CD4-positive, CD25-positive, alpha-beta regulatory T cell (primary cell): Measurements from ENCODE around the gene TLE3. TPM values are rescaled to one million over a fixed set of nuclear protein-coding genes. Genes with fewer than 3 reads are reported as not detected.

Experiments
- ATAC-seq, 2 donors: fragments of 150-1000 bp; cut with Tn5 transposase; one replicate each; pipeline ENCODE4 v1.10.0; 2021; ENCODE audit warnings: low read depth in 2 of 2, moderate number of reproducible peaks in 2 of 2, moderate library complexity in 1 of 2
- DNase-seq, 3 donors: peaks; one replicate each; pipeline versions ENCODE4 v3.0.0 to v3.0.0-alpha.2; 2012 to 2022; ENCODE audit warnings: mixed read lengths in 1 of 3
- H3K27ac ChIP-seq: one replicate; pipeline ENCODE4 v1.7.0; 2013; ENCODE audit warnings: mild to moderate bottlenecking, low read length; ENCODE audit not compliant: insufficient read depth, poor library complexity, severe bottlenecking
- H3K27me3 ChIP-seq: one replicate; pipeline ENCODE4 v1.7.0; 2013; ENCODE audit warnings: low read length; ENCODE audit not compliant: control insufficient read depth, insufficient read depth
- H3K36me3 ChIP-seq: one replicate; pipeline ENCODE4 v1.7.0; 2013; ENCODE audit warnings: mild to moderate bottlenecking, low read length, moderate library complexity; ENCODE audit not compliant: control insufficient read depth, insufficient read depth
- H3K4me1 ChIP-seq: 2 replicates; pipeline ENCODE4 v1.7.0; 2013; ENCODE audit warnings: mild to moderate bottlenecking, low read length; ENCODE audit not compliant: insufficient read depth, control insufficient read depth, poor library complexity, severe bottlenecking
- H3K4me3 ChIP-seq: one replicate; pipeline ENCODE4 v1.7.0; 2013; ENCODE audit warnings: low read depth, mild to moderate bottlenecking, low read length, moderate library complexity
- H3K9me3 ChIP-seq, 2 experiments: 1 replicate in 1 of 2; 2 replicates in 1 of 2; pipeline ENCODE4 v1.7.0; 2013; ENCODE audit warnings: low read length in 2 of 2, mild to moderate bottlenecking in 1 of 2, moderate library complexity in 1 of 2; ENCODE audit not compliant: control insufficient read depth in 2 of 2
- H3K27ac Mint-ChIP-seq, 3 donors: one replicate each; pipeline ENCODE4 v1.8.0; 2020 to 2022; ENCODE audit warnings: mild to moderate bottlenecking in 3 of 3, mixed read lengths in 3 of 3, moderate library complexity in 2 of 3
- H3K27me3 Mint-ChIP-seq: one replicate; pipeline ENCODE4 v1.8.0; 2022; ENCODE audit warnings: mild to moderate bottlenecking, mixed read lengths
- H3K36me3 Mint-ChIP-seq: one replicate; pipeline ENCODE4 v1.8.0; 2020; ENCODE audit warnings: mixed read lengths
- H3K4me1 Mint-ChIP-seq, 4 donors: one replicate each; pipeline ENCODE4 v1.8.0; 2020 to 2022; ENCODE audit warnings: mixed read lengths in 4 of 4, mild to moderate bottlenecking in 1 of 4
- H3K4me3 Mint-ChIP-seq, 4 donors: one replicate each; pipeline ENCODE4 v1.8.0; 2020 to 2022; ENCODE audit warnings: mild to moderate bottlenecking in 4 of 4, mixed read lengths in 4 of 4, moderate library complexity in 3 of 4
- H3K9me3 Mint-ChIP-seq, 7 donors: one replicate each; pipeline ENCODE4 v1.8.0; 2020 to 2022; ENCODE audit warnings: mixed read lengths in 7 of 7, mild to moderate bottlenecking in 3 of 7, moderate library complexity in 2 of 7
- polyA plus RNA-seq, 4 donors: library from polyadenylated mRNA; unstranded; fragments of 300-500 nt; fragmentation: Illumina TruSeq; gene quantifications; one replicate each; pipeline ENCODE4 v1.2.3, GENCODE V29; 2021
- total RNA-seq: library from RNA; stranded (reverse); gene quantifications from one replicate; pipeline ENCODE4 v1.2.3, GENCODE V29; 2022

Gene TLE3
- total RNA-seq (115 TPM), polyA plus RNA-seq (10 to 100 TPM in 3 of 4 donors, 1 to 10 TPM in 1; 8.4 to 13.9 (median 11.7) TPM)

GRCh38 chr15:70097321-70098152 lies at the start of gene TLE3:
TSS of gene TLE3 (minus strand) at chr15:70097917. CDS start at chr15:70096798, 1,119 bp downstream.
- Mint-ChIP-seq H3K27ac (peak within 1 kb of the TSS; percentile 96 to 100 (median 100)), H3K4me3 (peak within 1 kb of the TSS; percentile 95 to 100 (median 100)), H3K36me3 (peaks cover 6% of the 10 kb centered on the region), H3K27me3 (peaks cover 33% of the 10 kb centered on the region), H3K4me1 (peaks cover 19 to 60% (median 38%) of the 10 kb centered on the region in 4 donors), H3K9me3 (no peaks in the 10 kb centered on the region)
- peak; percentile 66 to 68 for ATAC-seq
- Histone ChIP-seq H3K27me3 (no peaks in the 10 kb centered on the region), H3K27ac (peak within 1 kb of the TSS; percentile 92), H3K4me3 (peak within 1 kb of the TSS; percentile 79), H3K4me1 (peaks cover 72% of the 10 kb centered on the region), H3K9me3 (no peaks in the 10 kb centered on the region), H3K36me3 (peaks cover 6% of the 10 kb centered on the region)
- peak; percentile 95 to 98 (median 98) for DNase-seq

GRCh38 chr15:70147178-70147760 lies 49.6 kb upstream of the TLE3 start:
- no peaks in the 10 kb centered on the region for H3K36me3 ChIP-seq
- H3K4me3 Mint-ChIP-seq: no peak overlapping the region
- ATAC-seq (no peak), DNase-seq (no peak)
- H3K36me3 Mint-ChIP-seq: no peaks in the 10 kb centered on the region
- H3K4me1 Mint-ChIP-seq: peaks cover 0 to 7% (median 2%) of the 10 kb centered on the region in 4 donors
- H3K27me3 ChIP-seq: no peaks in the 10 kb centered on the region
- H3K4me1 ChIP-seq: no peaks in the 10 kb centered on the region
- peaks cover 14% of the 10 kb centered on the region for H3K27me3 Mint-ChIP-seq
- H3K9me3 Mint-ChIP-seq: no peaks in the 10 kb centered on the region
- no peak overlapping the region for H3K4me3 ChIP-seq
- no peak overlapping the region for H3K27ac ChIP-seq
- no peaks in the 10 kb centered on the region for H3K9me3 ChIP-seq
- H3K27ac Mint-ChIP-seq: peak overlapping the region in 1 of 3 donors; percentile 64

- peaks cover 0 to 10% (median 6%) of the 10 kb centered on the region in 4 donors for H3K4me1 Mint-ChIP-seq
- ATAC-seq: no peak
- Histone ChIP-seq H3K9me3 (no peaks in the 10 kb centered on the region), H3K36me3 (no peaks in the 10 kb centered on the region), H3K4me1 (peaks cover 1% of the 10 kb centered on the region), H3K4me3 (no peak overlapping the region), H3K27ac (no peak overlapping the region), H3K27me3 (no peaks in the 10 kb centered on the region)
- H3K36me3 Mint-ChIP-seq: no peaks in the 10 kb centered on the region
- peaks cover 14% of the 10 kb centered on the region for H3K27me3 Mint-ChIP-seq
- no peak overlapping the region for H3K4me3 Mint-ChIP-seq
- peak overlapping the region in 1 of 3 donors; percentile 64 for H3K27ac Mint-ChIP-seq
- H3K9me3 Mint-ChIP-seq: no peaks in the 10 kb centered on the region
- no peak for DNase-seq
Observed at GRCh38 chr15:70146771-70147170, 49.1 kb upstream of the TLE3 start.

- H3K9me3 Mint-ChIP-seq: no peaks in the 10 kb centered on the region
- H3K9me3 ChIP-seq: no peaks in the 10 kb centered on the region
- ATAC-seq: no peak
- H3K27ac Mint-ChIP-seq: no peak overlapping the region
- H3K4me1 ChIP-seq: peaks cover 7% of the 10 kb centered on the region
- DNase-seq: no peak
- H3K4me3 Mint-ChIP-seq: no peak overlapping the region
- no peak overlapping the region for H3K27ac ChIP-seq
- H3K27me3 ChIP-seq: no peaks in the 10 kb centered on the region
- H3K36me3 ChIP-seq: no peaks in the 10 kb centered on the region
- no peaks in the 10 kb centered on the region for H3K36me3 Mint-ChIP-seq
- H3K4me1 Mint-ChIP-seq: peaks cover 0 to 13% (median 11%) of the 10 kb centered on the region in 4 donors
- peaks cover 12% of the 10 kb centered on the region for H3K27me3 Mint-ChIP-seq
- H3K4me3 ChIP-seq: no peak overlapping the region
Observed at GRCh38 chr15:70146162-70146561, 48.4 kb upstream of the TLE3 start.

- H3K27ac Mint-ChIP-seq: no peak overlapping the region
- H3K4me1 ChIP-seq: peaks cover 16% of the 10 kb centered on the region
- H3K9me3 Mint-ChIP-seq: no peaks in the 10 kb centered on the region
- no peak overlapping the region for H3K27ac ChIP-seq
- no peaks in the 10 kb centered on the region for H3K36me3 ChIP-seq
- no peak overlapping the region for H3K4me3 ChIP-seq
- peaks cover 0 to 22% (median 19%) of the 10 kb centered on the region in 4 donors for H3K4me1 Mint-ChIP-seq
- DNase-seq: no peak
- H3K4me3 Mint-ChIP-seq: no peak overlapping the region
- no peaks in the 10 kb centered on the region for H3K36me3 Mint-ChIP-seq
- ATAC-seq: no peak
- H3K27me3 Mint-ChIP-seq: peaks cover 11% of the 10 kb centered on the region
- H3K9me3 ChIP-seq: no peaks in the 10 kb centered on the region
- no peaks in the 10 kb centered on the region for H3K27me3 ChIP-seq
Observed at GRCh38 chr15:70145261-70145660, 47.5 kb upstream of the TLE3 start.

- no peak for DNase-seq
- Mint-ChIP-seq H3K36me3 (no peaks in the 10 kb centered on the region), H3K27me3 (peaks cover 15% of the 10 kb centered on the region), H3K9me3 (peaks cover 0 to 2% (median 0%) of the 10 kb centered on the region in 7 donors), H3K4me3 (no peak overlapping the region), H3K27ac (no peak overlapping the region), H3K4me1 (peaks cover 0 to 29% (median 23%) of the 10 kb centered on the region in 4 donors)
- ATAC-seq: peak; percentile 26 to 42
- Histone ChIP-seq H3K27ac (no peak overlapping the region), H3K4me1 (peaks cover 18% of the 10 kb centered on the region), H3K4me3 (no peak overlapping the region), H3K27me3 (no peaks in the 10 kb centered on the region), H3K36me3 (no peaks in the 10 kb centered on the region), H3K9me3 (no peaks in the 10 kb centered on the region)
Observed at GRCh38 chr15:70142322-70143191, 44.8 kb upstream of the TLE3 start.

GRCh38 chr15:70142072-70142321 lies 44.3 kb upstream of the TLE3 start:
- Histone ChIP-seq H3K4me1 (peaks cover 18% of the 10 kb centered on the region), H3K27ac (no peak overlapping the region), H3K4me3 (no peak overlapping the region), H3K36me3 (no peaks in the 10 kb centered on the region), H3K27me3 (no peaks in the 10 kb centered on the region), H3K9me3 (no peaks in the 10 kb centered on the region)
- H3K9me3 Mint-ChIP-seq: peaks cover 0 to 2% (median 0%) of the 10 kb centered on the region in 7 donors
- no peak overlapping the region for H3K27ac Mint-ChIP-seq
- no peaks in the 10 kb centered on the region for H3K36me3 Mint-ChIP-seq
- peak overlapping the region in 2 of 4 donors; percentile 12 to 44 for H3K4me3 Mint-ChIP-seq
- DNase-seq (peak in 1 of 3 donors; percentile 20), ATAC-seq (peak; percentile 28 to 37)
- peaks cover 15% of the 10 kb centered on the region for H3K27me3 Mint-ChIP-seq
- H3K4me1 Mint-ChIP-seq: peaks cover 0 to 29% (median 23%) of the 10 kb centered on the region in 4 donors
